CMK (cell line): ENCODE measurements around the gene KSR2.
"Not testable (repeated sequence)": the region's sequence is repeated elsewhere in the genome, so short reads cannot be mapped to it uniquely, and the experiment has no call there.

ENCODE experiments used
- DNase-seq: peaks from one replicate; pipeline ENCODE4 v3.0.0-alpha.2; 2010; ENCODE audit warnings: low read depth

KSR2 gene

GRCh38 chr12:117760990-117761389 lies 207.8 kb downstream of the KSR2 start:
- DNase-seq = no peak

GRCh38 chr12:117750657-117751056 lies 218.1 kb downstream of the KSR2 start:
- DNase-seq = no peak

DNA sequence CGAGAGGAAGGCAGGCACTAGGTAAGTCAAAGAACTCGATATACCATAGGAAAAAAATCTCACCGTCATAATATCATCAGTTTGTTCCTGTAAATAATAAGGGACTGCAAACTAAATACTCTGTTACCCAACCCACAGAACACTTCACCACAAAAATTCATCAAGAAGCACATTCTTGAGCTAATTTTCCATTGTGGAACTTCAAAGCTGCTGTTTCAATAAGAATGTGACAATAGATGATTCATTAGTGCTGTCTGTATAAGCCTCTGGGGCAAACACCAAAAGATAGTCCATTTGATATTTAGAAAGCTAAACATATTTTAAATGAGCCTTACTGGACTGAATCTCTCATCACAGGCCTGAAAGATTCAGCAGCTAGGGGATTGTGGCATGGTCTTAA lies 219.4 kb downstream of the KSR2 start:
- no peak for DNase-seq

DNA sequence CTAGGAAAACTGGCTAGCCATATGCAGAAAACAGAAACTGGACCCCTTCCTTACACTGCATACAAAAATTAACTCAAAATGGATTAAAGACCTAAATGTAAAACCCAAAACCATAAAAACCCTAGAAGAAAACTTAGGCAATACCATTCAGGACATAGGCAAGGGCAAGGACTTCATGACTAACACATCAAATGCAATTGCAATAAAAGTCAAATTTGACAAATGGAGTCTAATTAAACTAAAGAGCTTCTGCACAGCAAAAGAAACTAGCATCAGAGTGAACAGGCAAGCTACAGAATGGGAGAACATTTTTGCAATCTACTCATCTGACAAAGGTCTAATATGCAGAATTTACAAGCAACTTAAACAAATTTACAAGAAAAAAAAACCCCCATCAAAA lies 222.4 kb downstream of the KSR2 start:
- not testable (repeated sequence) for DNase-seq

DNA sequence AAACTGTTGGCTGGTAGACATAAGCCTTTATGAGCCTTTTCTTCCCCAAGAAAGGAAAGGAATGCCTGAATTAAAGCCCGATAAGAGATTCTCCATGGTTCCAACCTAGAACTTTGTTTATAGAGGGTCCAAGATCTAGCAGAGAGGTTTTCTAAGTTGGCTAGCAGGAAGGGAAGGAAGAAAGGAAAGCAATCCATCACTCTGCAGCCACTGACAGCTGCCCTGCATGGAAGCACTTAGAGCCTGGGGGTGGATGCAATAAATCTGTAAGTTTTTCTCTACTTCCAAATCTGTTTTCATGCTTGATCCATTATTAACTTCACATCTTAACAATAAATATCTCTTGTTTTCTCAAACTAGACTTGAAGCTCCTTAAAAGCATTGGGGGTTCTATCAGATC lies 224.4 kb downstream of the KSR2 start:
- no peak for DNase-seq

DNA sequence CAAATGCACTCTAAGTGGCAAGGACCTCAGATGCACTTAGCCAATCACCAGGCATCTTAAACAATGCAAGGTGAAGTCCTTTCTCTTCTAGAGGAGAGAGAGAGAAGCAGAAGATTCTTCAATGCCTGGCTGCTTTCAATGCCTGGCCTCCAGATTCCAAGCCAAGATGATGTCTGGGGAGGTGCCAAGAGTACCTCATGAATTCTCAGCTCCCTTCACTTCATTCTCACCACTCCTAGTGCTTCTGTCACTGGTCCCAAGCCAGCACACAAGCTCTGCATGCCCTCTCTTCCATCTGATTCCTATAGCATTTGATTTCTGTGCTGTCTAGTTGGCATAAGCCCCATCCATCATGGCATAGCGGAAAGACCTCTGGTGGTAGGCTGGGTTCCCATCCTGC lies 225.0 kb downstream of the KSR2 start:
- no peak for DNase-seq

GRCh38 chr12:117742721-117743120 lies 226.1 kb downstream of the KSR2 start:
- DNase-seq = no peak

DNA sequence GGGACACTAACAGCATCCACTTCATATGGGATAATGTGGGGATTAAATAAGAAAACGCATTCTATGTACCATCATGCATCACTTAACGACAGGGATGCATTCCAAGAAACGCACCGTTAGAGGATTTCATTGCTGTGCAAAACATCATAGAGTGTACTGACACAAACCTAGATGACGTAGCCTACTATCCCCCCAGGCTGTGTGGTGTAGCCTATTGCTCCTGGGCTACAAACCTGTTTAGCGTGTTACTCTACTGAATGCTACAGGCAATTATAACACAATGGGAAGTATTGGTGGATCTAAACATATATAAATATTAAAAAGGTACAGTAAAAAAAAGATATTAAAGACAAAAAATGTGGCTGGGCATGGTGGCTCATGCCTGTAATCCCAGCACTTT lies 230.6 kb downstream of the KSR2 start:
- DNase-seq = no peak

GRCh38 chr12:117733549-117733805 lies 235.3 kb downstream of the KSR2 start:
- DNase-seq = no peak

DNA sequence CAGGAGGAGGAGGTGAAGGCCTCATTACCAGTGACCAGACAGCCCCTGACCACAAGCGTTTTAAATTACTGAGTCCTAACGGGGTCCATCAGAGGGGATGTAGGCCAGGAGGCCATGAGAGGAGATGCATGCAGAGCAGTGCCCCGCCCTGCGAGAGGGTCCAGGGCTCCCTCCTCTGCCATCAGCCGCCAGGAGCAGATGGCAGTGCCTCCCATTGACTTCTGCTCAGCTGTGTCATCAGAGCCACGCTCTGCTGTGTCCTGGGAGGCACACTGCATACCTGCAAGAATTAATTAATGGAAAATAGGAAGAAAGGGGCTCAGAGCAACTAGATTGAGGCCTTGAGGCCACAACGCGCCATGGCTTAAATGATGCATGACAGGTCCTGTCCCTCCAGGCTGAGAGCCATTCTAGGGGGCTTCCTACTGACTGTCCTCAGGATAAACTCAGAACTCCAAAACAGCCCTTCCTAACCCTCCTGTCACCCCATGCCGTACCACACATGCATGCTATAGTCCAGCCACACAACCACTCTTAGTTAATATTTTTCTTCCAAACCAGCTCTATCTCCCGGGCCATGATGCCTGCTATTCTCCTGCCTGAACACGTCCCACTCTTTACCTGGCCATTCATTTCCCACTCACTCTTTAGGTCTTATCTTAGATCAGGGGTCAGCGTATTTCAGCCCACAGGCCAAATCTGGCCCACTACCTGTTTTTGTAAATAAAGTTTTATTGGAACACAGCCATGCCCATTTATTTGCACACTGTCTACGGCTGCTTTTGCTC lies 235.8 kb downstream of the KSR2 start:
- no peak for DNase-seq

GRCh38 chr12:117731131-117731530 lies 237.7 kb downstream of the KSR2 start:
- DNase-seq = not testable (repeated sequence)

GRCh38 chr12:117727301-117727700 lies 241.5 kb downstream of the KSR2 start:
- DNase-seq = no peak

DNA sequence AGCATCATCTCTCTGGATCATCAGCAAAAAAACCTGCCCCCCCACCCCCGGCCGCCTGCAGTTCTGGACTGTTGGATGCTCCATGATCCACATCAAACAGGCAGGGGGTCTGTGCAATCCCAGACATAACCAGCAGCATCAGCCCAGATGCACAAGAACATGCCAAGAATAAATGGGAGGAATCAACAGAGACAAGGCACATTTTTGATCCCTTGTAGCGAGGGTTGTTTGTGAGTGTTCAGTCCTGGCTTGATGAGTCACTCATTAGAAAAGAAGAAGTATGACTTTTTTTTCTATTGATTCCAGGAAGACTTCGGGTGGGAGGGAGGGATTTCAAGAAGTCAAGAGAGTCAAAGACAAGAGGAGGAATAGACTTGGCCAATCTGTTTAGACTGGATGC lies 244.2 kb downstream of the KSR2 start:
- no peak for DNase-seq

DNA sequence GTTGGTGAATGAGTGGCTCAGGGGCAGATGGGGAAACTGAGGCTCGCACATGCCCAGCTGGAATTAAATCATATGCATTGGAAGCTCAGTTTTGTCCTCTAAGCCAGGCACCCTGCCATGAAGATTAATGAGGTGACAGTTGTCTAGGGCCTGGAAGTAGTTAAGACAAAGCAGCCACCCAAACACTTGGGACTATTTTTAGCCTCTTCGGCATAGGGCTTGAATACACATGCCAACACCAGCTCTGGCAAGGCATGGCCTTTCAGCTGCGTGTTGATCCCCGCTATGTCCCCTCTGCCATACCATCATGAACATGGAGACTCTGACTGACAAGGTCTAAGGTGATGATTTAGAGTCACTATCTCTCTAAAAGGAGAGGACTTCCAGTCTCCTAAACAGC lies 250.2 kb downstream of the KSR2 start:
- no peak for DNase-seq

GRCh38 chr12:117718141-117718540 lies 250.6 kb downstream of the KSR2 start:
- no peak for DNase-seq

DNA sequence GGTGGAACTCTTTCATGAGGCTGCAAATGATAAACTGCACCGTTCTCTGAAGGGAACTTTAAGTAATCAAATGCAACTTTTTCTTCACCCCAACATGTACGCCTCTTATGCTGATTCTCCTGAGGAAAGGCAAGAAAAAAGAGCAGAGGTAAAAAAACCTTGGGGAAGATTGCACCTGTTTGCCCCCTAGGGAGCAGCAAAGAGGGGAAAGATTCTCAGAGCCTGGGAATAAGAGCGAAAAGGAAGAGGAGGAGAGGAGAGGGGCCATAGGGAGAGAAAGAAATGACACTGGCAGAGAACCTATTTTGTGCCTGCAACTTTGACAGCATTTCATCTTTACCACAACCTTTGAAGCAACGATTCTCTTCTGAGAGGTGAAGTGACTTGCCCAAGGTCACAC lies 254.6 kb downstream of the KSR2 start:
- DNase-seq = no peak

DNA sequence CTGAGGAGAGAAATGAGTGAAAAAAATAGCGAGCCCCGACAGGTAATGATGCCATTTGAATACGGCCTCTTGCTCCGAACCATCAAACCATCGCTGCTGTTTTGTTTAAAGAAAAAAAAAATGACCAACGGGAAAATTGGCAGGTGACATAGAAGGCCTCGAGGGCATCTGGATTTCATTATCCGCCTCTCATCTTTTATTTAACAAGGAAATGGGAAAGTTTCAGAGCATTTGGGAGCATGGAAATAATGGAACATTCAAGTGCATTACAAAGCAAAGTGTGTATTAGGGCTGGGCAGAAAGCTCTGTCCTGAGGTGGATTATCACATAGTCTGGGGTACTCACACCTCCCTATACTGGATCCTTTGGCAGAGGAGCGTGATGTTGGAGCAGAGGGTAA lies 258.7 kb downstream of the KSR2 start:
- DNase-seq = no peak

DNA sequence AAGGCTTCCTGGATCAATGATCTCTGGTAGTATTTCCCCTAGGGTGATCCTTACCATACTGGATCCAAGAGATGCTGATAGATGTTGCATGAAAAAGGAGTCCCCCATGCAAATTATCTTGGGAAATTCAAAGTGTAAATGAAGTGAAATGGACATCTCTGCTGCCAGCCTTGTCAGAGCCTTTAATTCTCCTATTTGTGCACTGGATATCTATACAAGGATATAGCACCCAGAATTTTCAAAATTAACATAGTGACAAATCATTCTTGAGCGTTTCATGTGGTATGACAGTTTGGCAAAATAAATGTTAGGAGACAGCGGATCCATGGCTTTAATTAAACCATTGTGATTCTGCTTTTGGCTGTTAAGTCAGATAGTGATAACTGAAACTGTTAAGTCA lies 260.9 kb downstream of the KSR2 start:
- DNase-seq = no peak

GRCh38 chr12:117703584-117703983 lies 265.2 kb downstream of the KSR2 start:
- no peak for DNase-seq

DNA sequence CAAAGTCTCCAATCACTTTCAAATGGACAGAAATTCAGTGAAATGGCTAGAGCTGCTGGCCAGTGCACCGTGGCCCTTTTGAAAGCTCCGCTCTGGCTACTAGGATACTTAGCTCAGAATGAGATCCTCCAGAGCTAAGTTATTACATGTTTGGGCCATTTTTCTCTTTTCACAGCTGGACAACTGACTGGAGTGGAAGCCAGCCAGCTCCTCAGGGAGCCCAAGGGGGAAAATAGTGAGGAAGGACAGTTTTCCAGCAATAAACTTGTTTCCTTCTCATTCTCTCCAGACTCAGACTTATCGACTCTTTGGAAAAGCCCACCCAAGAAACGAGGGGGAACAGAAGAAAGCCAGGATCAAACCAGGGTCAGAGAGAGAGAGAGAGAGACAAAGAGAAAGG lies 266.0 kb downstream of the KSR2 start:
- no peak for DNase-seq

DNA sequence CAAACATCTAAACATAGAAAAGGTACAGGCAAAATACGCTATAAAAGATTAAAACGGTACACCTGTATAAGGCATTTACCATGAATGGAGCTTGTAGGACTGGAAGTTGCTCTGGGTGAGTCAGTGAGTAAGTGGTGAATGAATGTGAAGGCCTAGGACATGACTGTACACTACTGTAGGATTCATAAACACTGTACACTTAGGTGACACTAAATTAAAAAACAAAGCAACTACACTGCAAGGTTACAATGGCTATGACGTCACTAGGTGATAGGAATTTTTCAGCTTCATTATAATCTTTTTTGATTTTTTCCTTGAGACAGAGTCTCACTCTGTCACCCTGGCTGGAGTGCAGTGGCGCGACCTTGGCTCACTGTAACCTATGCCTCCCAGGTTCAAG lies 269.2 kb downstream of the KSR2 start:
- DNase-seq = no peak

DNA sequence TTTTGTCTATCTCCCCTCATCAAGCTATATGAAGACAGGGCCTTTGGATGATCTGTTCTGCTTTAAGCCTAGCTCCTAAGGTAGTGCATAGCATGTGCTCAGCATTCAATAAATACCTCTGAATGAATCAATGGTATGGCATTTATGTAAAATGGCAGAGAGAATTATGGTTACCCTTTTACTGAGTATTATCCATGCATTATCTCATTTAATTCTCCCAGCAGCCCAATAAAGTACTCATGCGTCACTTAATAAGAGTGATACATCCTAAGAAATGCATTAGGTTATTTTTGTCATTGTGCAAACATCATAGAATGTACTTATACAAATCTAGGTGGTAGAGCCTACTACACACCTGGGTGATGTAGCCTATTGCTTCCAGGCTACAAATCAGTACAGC lies 269.7 kb downstream of the KSR2 start:
- DNase-seq = no peak

DNA sequence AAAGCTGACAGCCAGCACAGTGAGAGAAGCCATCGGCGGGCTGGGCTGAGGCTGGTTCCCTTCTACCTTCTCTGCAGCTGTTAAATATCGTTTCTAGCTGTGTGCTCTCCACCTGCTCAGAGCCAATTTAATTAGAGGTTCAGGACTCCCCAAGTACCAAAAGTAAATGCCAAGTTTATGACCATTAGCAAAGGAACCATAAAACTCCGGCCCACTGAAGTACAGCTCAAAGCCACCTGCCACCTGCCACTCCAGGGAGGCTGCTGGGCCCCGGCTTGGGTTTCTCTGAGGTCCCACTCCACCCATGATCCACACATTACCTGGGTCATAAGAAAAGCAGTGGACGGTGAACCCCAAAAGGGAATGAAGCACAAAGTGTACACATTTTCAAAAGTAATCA lies 272.8 kb downstream of the KSR2 start:
- DNase-seq = no peak

DNA sequence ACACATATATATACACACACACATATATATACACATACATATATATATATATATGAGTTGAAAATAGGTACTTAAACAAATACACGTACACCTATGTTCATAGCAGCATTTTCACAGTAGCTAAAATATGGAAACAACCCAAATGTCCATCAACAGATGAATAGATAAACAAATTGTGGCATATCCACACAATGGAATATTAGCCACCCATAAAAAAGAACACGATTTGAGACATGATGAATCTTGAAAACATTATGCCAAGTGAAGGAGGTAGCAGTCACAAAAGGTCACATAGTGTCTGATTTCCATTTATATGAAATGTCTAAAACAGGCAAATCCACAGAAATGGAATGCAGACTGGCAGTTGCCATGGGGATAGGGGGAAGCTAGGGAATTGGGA lies 276.3 kb downstream of the KSR2 start:
- DNase-seq = no peak

DNA sequence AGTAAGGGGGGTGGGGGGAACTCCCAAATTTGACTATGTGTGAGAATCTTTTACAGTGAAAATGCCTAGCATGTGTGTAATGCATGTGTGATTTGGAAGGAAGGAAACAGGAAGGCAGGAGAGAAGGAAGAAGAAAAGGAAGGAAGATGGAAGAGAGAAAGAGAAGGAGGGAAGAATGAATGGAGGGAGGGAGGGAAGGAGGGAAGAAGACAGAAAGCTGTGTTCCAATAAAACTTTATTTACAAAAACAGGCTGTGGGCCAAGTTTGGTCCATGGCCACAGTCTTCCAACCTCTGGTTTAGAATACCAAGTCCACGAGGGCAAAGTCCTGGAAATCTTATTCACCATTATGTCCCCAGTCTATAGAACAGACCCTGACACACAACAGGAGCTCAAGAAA lies 278.9 kb downstream of the KSR2 start:
- no peak for DNase-seq
